ENCODE data around the gene CXXC5. TPM values are rescaled to one million over a fixed set of nuclear protein-coding genes. Genes with fewer than 3 reads are reported as not detected.

The CXXC5 gene
- total and polyA plus RNA-seq, 9 of the 15 experiments (the other 6 are each of a cell fraction or from before 2014, with no cell fraction given), result 1.9 to 123 (median 45.8) TPM

DNA sequence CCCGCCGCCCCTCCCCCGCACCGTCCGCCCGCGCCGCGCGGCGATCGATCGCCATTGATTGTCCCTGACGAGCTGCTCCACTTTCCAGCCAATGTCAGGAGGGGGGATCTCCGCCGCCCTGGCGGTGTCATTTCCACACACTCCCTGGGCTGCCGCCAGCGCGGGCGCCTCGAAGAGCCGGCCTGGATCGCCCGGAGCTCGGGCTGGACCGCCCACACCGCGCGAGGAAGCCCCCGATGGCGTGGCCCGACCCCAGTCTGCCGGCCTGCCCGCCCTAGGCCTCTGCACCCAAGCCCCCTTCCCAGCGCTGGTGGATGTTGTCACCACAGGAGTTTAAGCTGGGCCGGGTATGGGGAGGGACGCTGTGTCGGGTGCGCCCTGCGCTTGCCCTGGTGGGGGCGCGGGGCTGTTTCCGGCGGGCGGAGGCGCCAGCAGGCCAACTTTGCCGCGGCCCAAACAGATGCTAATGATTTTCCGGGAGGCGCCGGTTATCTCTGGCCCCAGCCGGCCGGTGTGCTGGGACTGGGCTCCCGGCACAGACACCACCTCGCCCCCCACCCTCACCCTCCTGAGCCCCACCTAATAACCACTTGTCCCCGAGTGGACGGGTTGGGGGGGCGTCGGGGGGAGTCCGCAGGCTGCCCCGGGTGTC, 10.6 kb upstream of the CXXC5 start (continued):
- TF ChIP-seq POLR2AphosphoS5 (IDR thresholded peaks at IDR 0.05; ENCODE audit: control insufficient read depth, insufficient read depth, low read depth, low read length) (peak; percentile 61), GATA2 (CRISPR knock-in tag; IDR thresholded peaks at IDR 0.05) (0 out of 2 replicates have a peak, but pooled peaks have one; percentile 42), TRIM28 (IDR thresholded peaks at IDR 0.05) (peak; percentile 60; the same call in 1 of the 2 replicates), BCL6 (CRISPR knock-in tag; IDR thresholded peaks at IDR 0.05) (no peak), SMAD3 (CRISPR knock-in tag; conservative IDR thresholded peaks at IDR 0.05) (no peak), TARDBP (IDR thresholded peaks at IDR 0.05) (peak; percentile 88), SLC30A9 (CRISPR knock-in tag; IDR thresholded peaks at IDR 0.05) (no peak), ZNF3 (CRISPR knock-in tag; IDR thresholded peaks at IDR 0.05) (no peak), KHSRP (IDR thresholded peaks at IDR 0.05) (no peak), MAZ (CRISPR knock-in tag; conservative IDR thresholded peaks at IDR 0.05 in 1 of 2, IDR thresholded peaks at IDR 0.05 in 1 of 2) (peak; percentile 99), SMC3 (conservative IDR thresholded peaks at IDR 0.05; ENCODE audit: insufficient read depth, low read depth, low read length) (peak; percentile 8; the same call in 1 of the 2 replicates), SOX6 (IDR thresholded peaks at IDR 0.05) (peak; percentile 68), NCOR1 (IDR thresholded peaks at IDR 0.05) (peak; percentile 87), PTBP1 (IDR thresholded peaks at IDR 0.05; ENCODE audit: low read depth, low read length) (0 out of 2 replicates have a peak, but pooled peaks have one; percentile 41), NR4A1 (CRISPR knock-in tag; IDR thresholded peaks at IDR 0.05) (no peak), NR4A1 (tag; IDR thresholded peaks at IDR 0.05) (0 out of 2 replicates have a peak, but pooled peaks have one; percentile 74), SP1 (CRISPR knock-in tag; IDR thresholded peaks at IDR 0.05) (peak; percentile 91), YBX1 (IDR thresholded peaks at IDR 0.05) (no peak), ZBTB7A (IDR thresholded peaks at IDR 0.05; ENCODE audit: borderline replicate concordance, control insufficient read depth, low read depth, low read length) (peak; percentile 97), JUND (IDR thresholded peaks at IDR 0.05; ENCODE audit: borderline replicate concordance, low read depth, low read length) (peak; percentile 43; the same call in 1 of the 2 replicates), JUND (tag; IDR thresholded peaks at IDR 0.05; ENCODE audit: borderline replicate concordance, low read depth, low read length) (peak; percentile 27; the same call in 1 of the 3 replicates)
- TF ChIP-seq, protein P1, sequence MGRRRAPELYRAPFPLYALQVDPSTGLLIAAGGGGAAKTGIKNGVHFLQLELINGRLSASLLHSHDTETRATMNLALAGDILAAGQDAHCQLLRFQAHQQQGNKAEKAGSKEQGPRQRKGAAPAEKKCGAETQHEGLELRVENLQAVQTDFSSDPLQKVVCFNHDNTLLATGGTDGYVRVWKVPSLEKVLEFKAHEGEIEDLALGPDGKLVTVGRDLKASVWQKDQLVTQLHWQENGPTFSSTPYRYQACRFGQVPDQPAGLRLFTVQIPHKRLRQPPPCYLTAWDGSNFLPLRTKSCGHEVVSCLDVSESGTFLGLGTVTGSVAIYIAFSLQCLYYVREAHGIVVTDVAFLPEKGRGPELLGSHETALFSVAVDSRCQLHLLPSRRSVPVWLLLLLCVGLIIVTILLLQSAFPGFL (CRISPR knock-in tag; IDR thresholded peaks at IDR 0.05), result peak; percentile 80; the same call in 1 of the 2 replicates
- TF ChIP-seq, protein P2, sequence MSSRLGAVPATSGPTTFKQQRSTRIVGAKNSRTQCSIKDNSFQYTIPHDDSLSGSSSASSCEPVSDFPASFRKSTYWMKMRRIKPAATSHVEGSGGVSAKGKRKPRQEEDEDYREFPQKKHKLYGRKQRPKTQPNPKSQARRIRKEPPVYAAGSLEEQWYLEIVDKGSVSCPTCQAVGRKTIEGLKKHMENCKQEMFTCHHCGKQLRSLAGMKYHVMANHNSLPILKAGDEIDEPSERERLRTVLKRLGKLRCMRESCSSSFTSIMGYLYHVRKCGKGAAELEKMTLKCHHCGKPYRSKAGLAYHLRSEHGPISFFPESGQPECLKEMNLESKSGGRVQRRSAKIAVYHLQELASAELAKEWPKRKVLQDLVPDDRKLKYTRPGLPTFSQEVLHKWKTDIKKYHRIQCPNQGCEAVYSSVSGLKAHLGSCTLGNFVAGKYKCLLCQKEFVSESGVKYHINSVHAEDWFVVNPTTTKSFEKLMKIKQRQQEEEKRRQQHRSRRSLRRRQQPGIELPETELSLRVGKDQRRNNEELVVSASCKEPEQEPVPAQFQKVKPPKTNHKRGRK (tag; IDR thresholded peaks at IDR 0.05), result no peak
- TF ChIP-seq, protein P3, sequence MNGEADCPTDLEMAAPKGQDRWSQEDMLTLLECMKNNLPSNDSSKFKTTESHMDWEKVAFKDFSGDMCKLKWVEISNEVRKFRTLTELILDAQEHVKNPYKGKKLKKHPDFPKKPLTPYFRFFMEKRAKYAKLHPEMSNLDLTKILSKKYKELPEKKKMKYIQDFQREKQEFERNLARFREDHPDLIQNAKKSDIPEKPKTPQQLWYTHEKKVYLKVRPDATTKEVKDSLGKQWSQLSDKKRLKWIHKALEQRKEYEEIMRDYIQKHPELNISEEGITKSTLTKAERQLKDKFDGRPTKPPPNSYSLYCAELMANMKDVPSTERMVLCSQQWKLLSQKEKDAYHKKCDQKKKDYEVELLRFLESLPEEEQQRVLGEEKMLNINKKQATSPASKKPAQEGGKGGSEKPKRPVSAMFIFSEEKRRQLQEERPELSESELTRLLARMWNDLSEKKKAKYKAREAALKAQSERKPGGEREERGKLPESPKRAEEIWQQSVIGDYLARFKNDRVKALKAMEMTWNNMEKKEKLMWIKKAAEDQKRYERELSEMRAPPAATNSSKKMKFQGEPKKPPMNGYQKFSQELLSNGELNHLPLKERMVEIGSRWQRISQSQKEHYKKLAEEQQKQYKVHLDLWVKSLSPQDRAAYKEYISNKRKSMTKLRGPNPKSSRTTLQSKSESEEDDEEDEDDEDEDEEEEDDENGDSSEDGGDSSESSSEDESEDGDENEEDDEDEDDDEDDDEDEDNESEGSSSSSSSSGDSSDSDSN (IDR thresholded peaks at IDR 0.05; ENCODE audit: borderline replicate concordance in 1 of 2, low read depth in 2 of 2, low read length in 2 of 2), result peak; percentile 13 to 91; a peak in 3 of 4 replicates
- TF ChIP-seq, protein P4, sequence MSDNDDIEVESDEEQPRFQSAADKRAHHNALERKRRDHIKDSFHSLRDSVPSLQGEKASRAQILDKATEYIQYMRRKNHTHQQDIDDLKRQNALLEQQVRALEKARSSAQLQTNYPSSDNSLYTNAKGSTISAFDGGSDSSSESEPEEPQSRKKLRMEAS (CRISPR knock-in tag; IDR thresholded peaks at IDR 0.05), result peak; percentile 69

All from K562 (cell line).